ENCODE results near the gene AKAP3. TPM values are rescaled to one million over a fixed set of nuclear protein-coding genes. Genes with fewer than 3 reads are reported as not detected.
A peak's percentile ranks its signal among the peaks of the same experiment; 100 is the strongest.

Gene AKAP3
- polyA plus RNA-seq, 1 donor (not counting 4 experiments of a cell fraction or from before 2014, with no cell fraction given), result 0.72 TPM

GRCh38 chr12:4580281-4580688, 68.6 kb downstream of the AKAP3 start:
- Histone ChIP-seq H3K27ac (ENCODE audit: control insufficient read depth, insufficient read depth, low read length) (no peak overlapping the region), H3K4me1 (ENCODE audit: control insufficient read depth, extremely low read depth, insufficient read depth, low read length) (no peaks in the 10 kb centered on the region), H3K36me3 (ENCODE audit: control insufficient read depth in 2 of 2, extremely low read depth in 1 of 2, insufficient read depth in 2 of 2, low read length in 2 of 2) (no peaks in the 10 kb centered on the region), H3K79me2 (ENCODE audit: control insufficient read depth, insufficient read depth, low read length) (no peaks in the 10 kb centered on the region), H3K4me3 (ENCODE audit: control insufficient read depth in 2 of 3, extremely low read depth in 1 of 3, insufficient read depth in 2 of 3, low read depth in 1 of 3, low read length in 3 of 3) (no peak overlapping the region), H4K20me1 (ENCODE audit: control insufficient read depth, extremely low read depth, insufficient read depth, low read length) (no peaks in the 10 kb centered on the region), H2AFZ (ENCODE audit: control insufficient read depth, low read length) (no peak overlapping the region), H3K27me3 (ENCODE audit: control insufficient read depth, extremely low read depth, insufficient read depth, low read length) (no peaks in the 10 kb centered on the region), H3K9me3 (ENCODE audit: control insufficient read depth, low read depth, low read length) (no peaks in the 10 kb centered on the region), H3K4me2 (ENCODE audit: control insufficient read depth, extremely low read depth, insufficient read depth, low read depth, low read length) (no peak overlapping the region), H3K9me1 (ENCODE audit: control insufficient read depth, extremely low read depth, insufficient read depth, low read length) (no peaks in the 10 kb centered on the region), H3K9ac (ENCODE audit: control insufficient read depth, extremely low read depth, insufficient read depth, low read length) (no peak overlapping the region)
- dilution Hi-C loops (cut with MboI; ENCODE audit: extremely low pct_ligation_motif_present, low sequenced_read_pairs), result no loop called here
- FAIRE-seq, result no peak
- DNase-seq (ENCODE audit: low read depth, low spot score), result no peak
- TF ChIP-seq EZH2 (IDR thresholded peaks at IDR 0.05; ENCODE audit: low read length) (no peak), CTCF (optimal IDR thresholded peaks at IDR 0.05 in 1 of 3, IDR thresholded peaks at IDR 0.05 in 1 of 3, conservative IDR thresholded peaks at IDR 0.05 in 1 of 3; ENCODE audit: extremely low read depth in 1 of 3, insufficient read depth in 2 of 3, low read length in 3 of 3) (no peak)

- dilution Hi-C loops (cut with MboI; ENCODE audit: extremely low pct_ligation_motif_present, low sequenced_read_pairs), result no loop called here
- H3K79me2 ChIP-seq (ENCODE audit: control insufficient read depth, insufficient read depth, low read length), result no peaks in the 10 kb centered on the region
- no peaks in the 10 kb centered on the region for H3K27me3 ChIP-seq (ENCODE audit: control insufficient read depth, extremely low read depth, insufficient read depth, low read length)
- H3K36me3 ChIP-seq (ENCODE audit: control insufficient read depth in 2 of 2, extremely low read depth in 1 of 2, insufficient read depth in 2 of 2, low read length in 2 of 2), result no peaks in the 10 kb centered on the region
- TF ChIP-seq CTCF (optimal IDR thresholded peaks at IDR 0.05 in 1 of 3, IDR thresholded peaks at IDR 0.05 in 1 of 3, conservative IDR thresholded peaks at IDR 0.05 in 1 of 3; ENCODE audit: extremely low read depth in 1 of 3, insufficient read depth in 2 of 3, low read length in 3 of 3) (peak in 1 of 3 experiments; percentile 32), EZH2 (IDR thresholded peaks at IDR 0.05; ENCODE audit: low read length) (no peak)
- DNase-seq (ENCODE audit: low read depth, low spot score) (no peak), FAIRE-seq (no peak)
- no peaks in the 10 kb centered on the region for H3K9me1 ChIP-seq (ENCODE audit: control insufficient read depth, extremely low read depth, insufficient read depth, low read length)
- no peak overlapping the region for H3K4me2 ChIP-seq (ENCODE audit: control insufficient read depth, extremely low read depth, insufficient read depth, low read depth, low read length)
- H3K4me3 ChIP-seq (ENCODE audit: control insufficient read depth in 2 of 3, extremely low read depth in 1 of 3, insufficient read depth in 2 of 3, low read depth in 1 of 3, low read length in 3 of 3), result no peak overlapping the region
- no peak overlapping the region for H3K9ac ChIP-seq (ENCODE audit: control insufficient read depth, extremely low read depth, insufficient read depth, low read length)
- H4K20me1 ChIP-seq (ENCODE audit: control insufficient read depth, extremely low read depth, insufficient read depth, low read length), result no peaks in the 10 kb centered on the region
- H3K4me1 ChIP-seq (ENCODE audit: control insufficient read depth, extremely low read depth, insufficient read depth, low read length), result no peaks in the 10 kb centered on the region
- no peak overlapping the region for H3K27ac ChIP-seq (ENCODE audit: control insufficient read depth, insufficient read depth, low read length)
- H2AFZ ChIP-seq (ENCODE audit: control insufficient read depth, low read length), result no peak overlapping the region
- H3K9me3 ChIP-seq (ENCODE audit: control insufficient read depth, low read depth, low read length), result no peaks in the 10 kb centered on the region
Measured at GRCh38 chr12:4579305-4580102, 69.3 kb downstream of the AKAP3 start.

All from keratinocyte (primary cell).